Measurements from ENCODE around the gene OR11L1.

OR11L1 gene, protein sequence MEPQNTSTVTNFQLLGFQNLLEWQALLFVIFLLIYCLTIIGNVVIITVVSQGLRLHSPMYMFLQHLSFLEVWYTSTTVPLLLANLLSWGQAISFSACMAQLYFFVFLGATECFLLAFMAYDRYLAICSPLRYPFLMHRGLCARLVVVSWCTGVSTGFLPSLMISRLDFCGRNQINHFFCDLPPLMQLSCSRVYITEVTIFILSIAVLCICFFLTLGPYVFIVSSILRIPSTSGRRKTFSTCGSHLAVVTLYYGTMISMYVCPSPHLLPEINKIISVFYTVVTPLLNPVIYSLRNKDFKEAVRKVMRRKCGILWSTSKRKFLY

DNA sequence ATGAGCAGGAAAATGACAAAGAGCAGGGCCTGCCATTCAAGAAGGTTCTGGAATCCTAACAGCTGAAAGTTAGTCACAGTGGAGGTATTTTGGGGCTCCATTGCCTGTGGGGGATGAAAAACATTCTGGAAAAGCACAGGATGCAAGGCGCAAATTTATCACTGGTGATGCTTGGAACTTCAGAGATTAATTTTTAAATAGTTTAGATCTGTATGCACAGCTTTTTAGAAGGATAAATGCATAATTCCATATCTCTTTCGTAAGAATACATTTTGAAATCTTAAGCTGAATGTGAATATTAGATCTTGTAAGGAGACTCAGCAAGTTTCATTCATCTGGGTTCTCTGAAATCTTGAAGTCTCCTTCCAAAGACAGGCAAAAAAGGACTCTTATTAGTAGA is at the start of gene OR11L1:
Gene OR11L1, minus strand, starts transcription at position 101 of the 400 bp plus-strand sequence. Its CDS starts 0 bp downstream, at position 101.
- no peak for DNase-seq (ENCODE audit: low read depth in 1 of 2, low spot score in 1 of 2)

DNA sequence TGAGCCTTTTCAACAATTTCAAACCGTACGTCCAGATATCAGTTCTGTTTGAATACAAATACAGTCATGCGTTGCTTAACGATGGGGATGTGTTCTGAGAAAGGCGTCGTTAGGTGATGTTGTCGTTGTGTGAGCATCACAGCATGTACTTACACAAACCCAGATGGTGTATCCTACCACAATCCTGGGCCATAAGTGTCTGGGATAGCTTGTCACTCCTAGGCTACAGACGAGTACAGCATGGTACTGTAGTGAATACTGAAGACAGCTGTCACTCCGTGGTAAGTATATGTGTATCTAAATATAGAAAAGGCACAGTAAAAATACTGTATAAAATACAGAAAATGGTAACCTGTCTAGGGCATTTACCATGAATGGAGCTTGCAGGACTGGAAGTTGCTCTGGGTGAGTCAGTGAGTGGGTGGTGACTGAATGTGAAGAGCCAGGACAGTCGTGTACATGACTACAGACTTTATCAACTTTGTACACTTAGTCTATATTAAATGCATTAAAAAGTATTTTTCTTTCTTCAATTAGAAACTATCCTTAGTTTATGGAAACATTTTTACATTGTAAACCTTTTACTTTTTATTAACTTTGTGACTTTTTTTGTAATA is 43.2 kb upstream of the OR11L1 start:
- no peak for DNase-seq (ENCODE audit: low read depth in 1 of 2, low spot score in 1 of 2)

DNA sequence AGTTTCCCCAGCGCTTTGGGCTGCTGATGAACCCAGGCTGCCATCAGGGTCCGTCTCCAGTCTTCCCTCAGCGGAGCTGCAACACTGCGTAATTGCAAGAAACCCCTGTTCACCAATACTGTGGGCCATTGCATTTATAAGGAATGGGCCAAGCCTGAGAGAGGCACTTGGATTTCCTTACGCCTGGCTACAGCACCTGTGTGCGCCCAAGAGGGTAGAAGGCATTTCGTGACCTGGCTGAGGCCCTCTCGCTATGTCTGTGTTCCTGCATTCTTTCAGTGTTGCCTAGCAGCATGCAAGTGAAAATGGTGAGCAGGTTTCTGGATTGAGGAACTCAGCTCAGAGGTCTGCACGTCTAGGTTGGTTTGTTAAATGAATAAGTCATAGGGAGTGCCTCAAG is 41.6 kb upstream of the OR11L1 start:
- DNase-seq (ENCODE audit: low read depth in 1 of 2, low spot score in 1 of 2): no peak

DNA sequence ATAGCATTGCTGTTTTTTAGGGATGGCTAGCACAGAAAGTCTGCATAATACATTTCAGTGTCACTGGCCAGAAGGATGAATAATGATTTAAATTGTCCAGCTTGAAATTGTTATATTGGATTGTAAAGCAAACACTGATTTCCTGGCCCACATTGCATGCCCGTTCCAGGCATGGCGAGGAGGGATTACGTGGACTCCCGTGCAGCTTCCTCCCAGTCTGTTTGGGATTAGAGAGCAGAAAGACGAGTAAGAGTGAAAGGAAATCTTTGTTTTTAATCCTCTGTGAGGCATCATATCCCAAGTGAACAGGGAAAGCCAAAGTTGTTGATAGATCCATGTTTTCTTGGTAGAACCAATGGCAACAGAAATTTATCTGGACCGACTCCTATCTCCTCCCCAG is 23.7 kb upstream of the OR11L1 start:
- DNase-seq (ENCODE audit: low read depth in 1 of 2, low spot score in 1 of 2): no peak

DNA sequence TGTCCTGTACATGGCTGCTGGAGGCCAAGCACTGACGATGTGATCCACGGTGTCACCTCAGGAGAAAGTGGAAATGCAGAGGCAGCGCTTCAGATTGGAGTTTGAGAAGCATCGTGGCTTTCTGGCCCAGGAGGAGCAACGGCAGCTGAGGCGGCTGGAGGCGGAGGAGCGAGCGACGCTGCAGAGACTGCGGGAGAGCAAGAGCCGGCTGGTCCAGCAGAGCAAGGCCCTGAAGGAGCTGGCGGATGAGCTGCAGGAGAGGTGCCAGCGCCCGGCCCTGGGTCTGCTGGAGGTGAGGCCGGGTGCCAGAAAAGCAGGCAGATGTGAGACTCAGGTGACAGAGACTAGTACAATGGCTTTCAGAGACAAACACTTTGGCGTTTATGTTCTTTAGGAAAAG is 22.9 kb upstream of the OR11L1 start:
- no peak for DNase-seq (ENCODE audit: low read depth in 1 of 2, low spot score in 1 of 2)

DNA sequence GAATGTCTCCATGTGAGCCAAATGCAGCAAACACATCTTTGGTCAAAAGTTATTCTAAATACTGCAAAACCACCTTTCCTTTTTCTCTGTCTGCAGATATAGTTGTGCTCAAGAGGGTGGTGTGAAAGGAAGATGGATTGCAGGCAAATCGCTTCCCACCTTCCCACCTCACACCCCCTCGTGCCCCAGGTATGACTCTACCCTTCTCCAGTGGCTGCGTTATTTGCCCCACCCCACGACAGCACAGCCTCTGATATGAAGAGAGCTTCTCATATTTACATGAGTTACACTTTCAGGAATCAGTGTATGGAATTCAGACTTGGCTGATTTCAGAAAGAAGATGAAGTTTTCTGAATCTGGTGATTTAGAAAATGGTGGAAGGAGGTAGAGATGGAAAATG is 21.1 kb upstream of the OR11L1 start:
- no peak for DNase-seq (ENCODE audit: low read depth in 1 of 2, low spot score in 1 of 2)

DNA sequence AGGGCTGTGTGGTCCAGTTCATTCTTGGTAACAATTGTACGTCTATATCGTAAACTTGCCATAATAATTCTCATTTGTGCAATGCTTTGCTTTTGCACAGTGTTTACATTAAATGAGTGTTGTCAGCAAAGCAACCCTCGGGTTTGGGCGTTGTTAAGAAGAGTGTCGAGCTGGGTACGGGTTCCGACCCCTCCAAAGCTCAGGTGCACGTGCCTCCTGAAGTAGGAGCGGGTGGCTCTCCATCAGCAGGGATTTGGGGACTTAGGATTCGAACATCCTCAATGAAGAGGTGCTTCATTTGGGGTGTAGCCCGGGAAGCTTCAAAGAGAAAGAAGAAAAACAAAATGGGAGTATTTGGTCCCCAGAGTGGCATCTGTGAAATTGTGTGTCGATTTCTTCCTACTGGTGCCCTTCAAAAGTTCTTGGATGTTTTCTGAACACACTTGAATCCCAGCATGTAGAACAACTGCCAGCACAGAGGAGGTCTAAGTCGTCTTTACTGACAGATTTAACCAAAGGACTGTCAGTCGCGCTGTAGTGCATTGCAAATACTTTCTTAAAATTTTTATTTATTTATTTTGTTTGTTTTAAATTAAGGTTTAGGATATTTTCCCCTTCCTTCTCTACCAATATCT is 16.4 kb upstream of the OR11L1 start:
- no peak for DNase-seq (ENCODE audit: low read depth in 1 of 2, low spot score in 1 of 2)

DNA sequence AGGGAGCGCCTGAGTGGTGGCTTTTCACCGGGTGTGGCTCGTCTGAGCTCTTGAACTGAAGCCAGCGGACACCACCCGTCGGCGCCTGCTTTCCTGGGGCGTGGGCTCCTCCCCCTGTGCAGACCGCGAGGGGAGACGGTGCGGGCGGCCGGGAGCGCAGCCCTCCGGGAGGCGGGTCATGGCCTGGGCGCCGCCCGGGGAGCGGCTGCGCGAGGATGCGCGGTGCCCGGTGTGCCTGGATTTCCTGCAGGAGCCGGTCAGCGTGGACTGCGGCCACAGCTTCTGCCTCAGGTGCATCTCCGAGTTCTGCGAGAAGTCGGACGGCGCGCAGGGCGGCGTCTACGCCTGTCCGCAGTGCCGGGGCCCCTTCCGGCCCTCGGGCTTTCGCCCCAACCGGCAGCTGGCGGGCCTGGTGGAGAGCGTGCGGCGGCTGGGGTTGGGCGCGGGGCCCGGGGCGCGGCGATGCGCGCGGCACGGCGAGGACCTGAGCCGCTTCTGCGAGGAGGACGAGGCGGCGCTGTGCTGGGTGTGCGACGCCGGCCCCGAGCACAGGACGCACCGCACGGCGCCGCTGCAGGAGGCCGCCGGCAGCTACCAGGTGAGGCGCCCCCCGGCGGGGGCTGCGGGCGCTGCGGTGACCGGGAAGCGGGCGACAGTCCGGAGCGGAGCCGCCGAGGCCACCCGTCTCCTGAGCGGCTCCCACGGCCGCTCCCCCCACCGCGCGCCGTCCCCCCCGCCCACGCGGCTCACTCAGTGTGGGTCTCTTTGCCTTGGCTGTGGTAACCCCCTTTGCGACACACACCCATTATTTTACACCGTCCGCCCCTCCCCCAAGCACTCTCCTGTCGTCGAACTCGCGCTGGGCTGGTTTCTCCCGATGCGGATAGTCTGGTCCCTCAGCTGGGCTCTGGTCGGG is 15.6 kb upstream of the OR11L1 start, which contains the start of gene TRIM58:
Gene TRIM58, plus strand, starts transcription at position 119 of the 916 bp plus-strand sequence. Its CDS starts 60 bp downstream, at position 179.
- no peak for DNase-seq (ENCODE audit: low read depth in 1 of 2, low spot score in 1 of 2)

DNA sequence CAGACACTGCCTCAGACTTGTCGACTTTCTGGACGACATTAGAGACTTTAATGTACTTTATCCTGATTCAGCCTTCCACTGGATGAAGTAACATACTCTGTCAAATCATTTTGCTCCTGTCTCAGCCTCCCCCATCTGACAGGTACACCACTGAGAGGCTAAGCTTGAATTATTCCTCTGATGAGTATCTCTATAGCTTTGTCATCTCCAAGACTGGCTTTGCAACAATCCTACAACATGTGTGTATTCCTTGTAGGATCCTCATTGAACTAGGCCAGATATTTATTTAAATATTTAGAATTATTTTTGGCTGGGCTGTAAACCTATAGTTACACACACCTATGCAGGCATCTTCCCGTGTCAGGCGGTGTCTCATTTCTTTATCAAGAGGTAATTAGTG is 14.2 kb upstream of the OR11L1 start:
- no peak for DNase-seq (ENCODE audit: low read depth in 1 of 2, low spot score in 1 of 2)

DNA sequence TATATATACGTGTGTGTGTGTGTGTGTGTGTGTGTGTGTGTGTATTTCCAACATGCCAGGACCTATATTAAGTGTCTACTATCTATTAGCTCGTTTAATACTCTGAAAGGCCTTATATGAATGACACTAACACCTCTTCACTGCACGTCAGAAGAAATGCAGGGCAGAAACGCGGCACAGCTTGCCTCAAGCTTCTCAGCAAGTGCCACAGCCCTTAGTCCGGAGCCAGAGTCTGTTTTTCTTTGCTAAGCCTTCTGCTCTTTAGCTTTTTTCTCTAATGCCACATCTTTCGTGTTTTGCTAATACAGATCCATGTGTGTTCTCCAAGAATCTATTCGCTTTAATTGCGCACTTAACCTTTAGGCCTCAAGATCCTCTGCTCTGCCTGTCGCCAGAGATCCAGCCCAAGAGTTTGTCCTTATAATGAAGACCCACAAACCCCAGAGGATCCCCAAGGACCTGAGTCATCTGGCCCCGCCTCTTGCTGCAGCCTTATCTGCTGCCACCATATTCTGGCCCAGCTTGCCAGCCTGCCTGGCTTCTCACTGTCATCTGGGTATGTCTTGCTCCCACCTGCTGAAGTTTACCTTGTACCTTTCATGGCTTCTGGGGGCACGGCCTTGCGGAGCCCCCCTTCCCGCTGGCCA is 13.3 kb upstream of the OR11L1 start:
- no peak for DNase-seq (ENCODE audit: low read depth in 1 of 2, low spot score in 1 of 2)

DNA sequence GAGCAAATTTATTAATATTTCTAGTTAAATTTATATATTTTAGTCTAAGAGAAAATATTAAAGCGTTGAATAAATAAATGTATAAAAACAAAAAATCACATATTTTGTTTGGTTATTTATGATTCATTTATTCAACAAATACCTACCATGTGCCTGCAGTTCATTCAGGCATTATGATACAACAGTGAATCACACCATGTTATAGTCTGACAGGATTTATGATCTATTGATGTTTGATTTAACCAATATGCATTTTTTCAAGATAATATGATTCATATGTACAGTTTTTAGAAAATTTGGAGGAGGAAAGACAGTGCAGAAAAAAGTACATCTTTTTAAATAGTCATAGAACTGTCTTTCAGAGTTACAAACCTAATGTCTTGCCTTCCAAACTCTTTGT is 7.9 kb upstream of the OR11L1 start:
- no peak for DNase-seq (ENCODE audit: low read depth in 1 of 2, low spot score in 1 of 2)

DNA sequence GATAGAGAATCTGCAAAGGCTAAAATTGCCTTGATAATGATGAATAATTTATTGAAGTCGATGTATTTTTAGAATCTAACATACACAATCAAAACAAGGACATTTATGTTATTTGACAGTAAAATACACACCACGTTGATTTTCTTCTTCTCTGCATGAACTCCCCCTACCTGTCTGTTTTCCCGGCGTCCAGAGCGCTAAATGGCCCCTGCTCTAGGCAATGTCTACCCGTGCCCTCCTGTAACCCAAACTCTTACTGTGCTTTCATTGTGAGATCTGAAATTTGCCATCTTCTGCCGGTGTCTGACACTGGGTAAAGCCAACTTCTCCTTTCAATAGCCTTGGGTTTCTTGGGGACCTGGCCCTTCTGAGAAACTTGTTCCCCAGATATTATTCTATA is 6.7 kb upstream of the OR11L1 start:
- no peak for DNase-seq (ENCODE audit: low read depth in 1 of 2, low spot score in 1 of 2)

DNA sequence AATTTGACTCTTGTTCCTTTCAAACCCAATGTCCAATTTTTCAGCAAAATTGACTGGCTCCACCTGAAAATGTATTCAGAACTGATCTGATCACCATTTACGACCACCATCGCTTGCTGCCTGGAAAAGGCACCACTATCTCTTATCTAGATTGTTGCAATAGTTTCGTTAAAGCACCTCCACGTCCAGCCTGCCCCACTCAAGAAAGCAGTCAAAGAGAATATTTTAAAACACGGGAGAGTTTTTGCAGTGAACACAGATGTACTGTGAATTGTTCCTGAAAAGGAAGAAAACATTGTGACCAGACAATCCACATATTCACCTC is 4.0 kb upstream of the OR11L1 start:
- no peak for DNase-seq (ENCODE audit: low read depth in 1 of 2, low spot score in 1 of 2)

DNA sequence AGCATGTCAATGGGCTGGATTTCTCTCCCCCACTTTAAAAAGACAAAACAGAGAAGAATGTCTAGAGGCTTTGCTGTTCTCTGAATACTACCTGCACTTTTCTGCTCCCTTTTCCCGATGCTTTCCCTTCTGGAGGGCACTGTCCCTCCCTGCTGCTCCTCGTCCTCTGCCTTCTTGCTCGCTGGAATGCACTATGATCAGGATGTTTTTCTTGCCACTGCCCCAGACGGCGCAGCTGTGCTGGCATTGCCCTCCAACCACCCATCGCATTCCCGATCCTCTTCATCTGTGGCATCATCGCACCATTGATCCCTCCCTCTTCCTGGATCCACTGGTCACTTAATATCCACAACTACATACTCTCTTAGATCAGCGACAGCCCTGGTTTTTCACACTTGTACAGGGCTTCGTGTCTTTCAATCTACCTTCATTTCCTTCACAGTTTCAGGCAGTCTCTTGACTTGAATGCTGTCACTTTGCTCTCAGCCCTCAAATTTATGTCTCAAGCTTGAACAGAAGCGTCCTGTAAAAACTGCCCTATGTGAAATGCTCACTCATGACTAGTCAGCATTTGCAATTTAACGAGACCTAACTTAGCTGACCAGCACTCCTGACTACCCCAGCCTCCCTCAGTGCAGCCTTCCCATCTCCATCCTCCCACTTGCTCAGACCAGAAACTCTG is 3.5 kb upstream of the OR11L1 start:
- DNase-seq (ENCODE audit: low read depth in 1 of 2, low spot score in 1 of 2): no peak

DNA sequence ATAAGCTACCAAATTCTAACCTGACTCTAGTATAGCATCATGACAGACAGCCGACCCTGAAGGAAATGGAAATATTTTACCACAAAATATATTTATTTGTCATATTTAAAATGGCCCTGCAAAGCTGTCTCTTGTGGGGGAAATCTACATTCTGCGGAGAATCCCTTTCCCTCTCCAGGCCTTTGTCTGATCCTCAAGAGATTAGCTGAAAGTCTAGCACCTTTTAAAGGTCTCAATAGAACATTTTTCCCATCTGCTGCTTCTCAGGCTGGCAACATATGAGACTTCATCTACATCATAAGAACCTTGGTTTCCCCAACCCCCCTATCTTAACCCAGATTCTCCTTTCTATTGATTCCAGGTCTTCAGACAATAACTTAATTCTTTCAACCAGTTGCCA is 1.7 kb upstream of the OR11L1 start:
- DNase-seq (ENCODE audit: low read depth in 1 of 2, low spot score in 1 of 2): no peak

DNA sequence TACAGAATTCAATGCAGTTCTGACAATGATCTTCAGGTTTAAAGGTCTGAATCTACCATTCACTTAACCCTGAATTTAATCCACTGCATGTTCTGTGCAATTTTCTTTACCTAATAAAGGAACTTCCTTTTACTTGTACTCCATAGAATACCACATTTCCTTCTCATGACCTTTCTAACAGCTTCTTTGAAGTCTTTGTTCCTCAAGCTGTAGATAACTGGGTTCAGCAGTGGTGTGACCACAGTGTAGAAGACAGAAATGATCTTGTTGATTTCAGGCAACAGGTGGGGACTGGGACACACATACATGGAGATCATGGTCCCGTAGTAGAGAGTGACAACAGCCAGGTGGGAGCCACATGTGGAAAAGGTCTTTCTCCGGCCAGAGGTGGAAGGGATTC is 878 bp downstream of the OR11L1 start:
- no peak for DNase-seq (ENCODE audit: low read depth in 1 of 2, low spot score in 1 of 2)

DNA sequence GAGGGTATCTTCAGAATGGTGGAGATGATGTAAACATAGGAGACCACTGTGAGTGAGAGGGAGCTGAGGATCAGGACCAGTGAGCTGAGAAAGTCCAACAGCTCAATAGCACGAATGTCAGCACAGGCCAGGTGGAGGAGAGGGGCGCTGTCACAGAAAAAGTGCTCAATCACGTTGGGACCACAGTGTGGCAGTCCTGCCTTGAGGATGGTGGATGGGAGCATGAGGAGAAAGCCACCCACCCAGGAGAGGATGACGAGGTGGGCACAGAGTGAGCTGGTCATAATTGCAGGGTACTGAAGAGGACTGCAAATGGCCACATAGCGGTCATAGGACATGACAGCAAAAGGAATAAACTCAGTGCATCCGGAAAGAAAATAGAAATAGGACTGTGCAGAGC is 8.1 kb downstream of the OR11L1 start:
- no peak for DNase-seq (ENCODE audit: low read depth in 1 of 2, low spot score in 1 of 2)

DNA sequence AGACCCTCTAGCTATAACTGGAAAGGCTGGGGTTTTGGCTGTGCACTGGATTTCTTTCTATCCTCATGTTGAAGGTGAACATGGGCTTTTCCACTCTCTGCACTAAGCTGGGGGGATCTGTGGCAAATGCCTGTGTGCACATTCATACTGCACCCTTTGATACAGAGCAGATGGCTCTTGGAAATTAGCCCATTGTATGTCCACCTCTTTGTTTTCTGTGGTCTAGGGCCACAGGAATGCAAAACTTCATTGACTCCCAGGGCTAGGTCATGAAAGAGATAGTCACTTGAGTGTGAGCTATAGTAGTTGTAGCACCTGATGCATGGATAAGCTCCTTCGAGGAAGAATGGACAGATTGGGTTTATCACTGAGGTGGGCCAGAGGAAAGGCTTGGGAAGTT is 12.0 kb downstream of the OR11L1 start:
- DNase-seq (ENCODE audit: low read depth in 1 of 2, low spot score in 1 of 2): no peak

DNA sequence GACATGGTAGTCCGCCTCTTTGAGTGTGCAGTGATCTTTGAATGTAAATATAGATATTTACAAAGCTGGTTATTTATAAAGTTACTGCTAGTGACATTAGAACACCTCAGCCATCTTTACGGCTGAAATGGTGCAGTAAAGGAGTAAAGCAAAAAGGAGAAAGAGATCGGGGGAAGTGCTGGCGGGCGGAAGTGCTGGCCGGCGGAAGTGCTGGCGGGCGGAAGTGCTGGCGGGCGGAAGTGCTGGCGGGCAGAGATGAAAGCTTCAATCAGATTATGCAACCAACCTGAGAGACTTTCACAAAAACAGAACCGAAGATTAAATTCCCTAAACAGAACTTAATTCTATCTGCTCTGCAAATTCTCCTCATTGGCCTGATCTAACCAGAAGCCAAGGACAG is 16.3 kb downstream of the OR11L1 start:
- DNase-seq (ENCODE audit: low read depth in 1 of 2, low spot score in 1 of 2): no peak

DNA sequence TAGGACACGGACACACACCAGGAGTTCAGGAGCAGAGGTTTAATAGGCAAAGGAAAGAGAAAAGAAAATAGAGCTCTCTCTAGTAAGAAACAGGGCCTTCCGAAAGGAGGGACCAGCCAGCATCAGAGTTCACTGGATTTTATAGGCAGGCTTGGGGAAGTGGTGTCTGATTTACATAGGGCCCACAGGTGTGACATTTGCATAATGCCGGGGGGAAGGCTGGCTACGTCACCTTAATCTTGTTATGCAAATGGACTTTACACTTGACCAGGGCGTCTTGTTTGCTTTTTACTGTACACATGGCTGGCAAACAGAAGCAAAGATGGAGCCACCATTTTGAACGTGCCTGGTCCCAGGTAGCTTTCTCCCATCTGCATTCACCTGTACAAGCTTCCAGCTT is 17.7 kb downstream of the OR11L1 start, which contains the start of gene OR14A16:
Gene OR14A16, minus strand, starts transcription at position 97 of the 400 bp plus-strand sequence. CDS start 8,390 bp downstream, outside the sequence.
- no peak for DNase-seq (ENCODE audit: low read depth in 1 of 2, low spot score in 1 of 2)

Measured in activated T-helper 1 cell treated with anti-CD3 and anti-CD28 coated beads, Interleukin-2, amount 50 U/mL, for 16 hours (primary cell).